Measurements from ENCODE around the gene TMEM61.

- TF ChIP-seq CTCF (IDR thresholded peaks at IDR 0.05) (no peak), POLR2A (IDR thresholded peaks at IDR 0.05) (no peak)
Observed at GRCh38 chr1:54945393-54945936, 35.0 kb upstream of the TMEM61 start.

All from lower leg skin (tissue), 3 donors.